Hepatocyte (in vitro differentiated cells): Measurements from ENCODE around the gene CA7.

Experiments used
- CTCF ChIP-seq: fragments of 200-600 bp; sonication (generic); IDR thresholded peaks from 2 replicates; pipeline ENCODE4 v1.5.1; 2016; ENCODE audit warnings: antibody characterized with exemption, mild to moderate bottlenecking; ENCODE audit not compliant: poor library complexity
- EZH2 ChIP-seq: fragments of 200-600 bp; sonication (generic); IDR thresholded peaks from 2 replicates; pipeline ENCODE4 v1.6.1; 2016; ENCODE audit warnings: antibody characterized with exemption, mild to moderate bottlenecking, borderline replicate concordance

GRCh38 chr16:66830422-66831404 lies 13.5 kb upstream of the CA7 start, which contains the start of gene NAE1:
- peak; percentile 99 for TF ChIP-seq CTCF
- no peak for TF ChIP-seq EZH2
